A673 (cell line): ENCODE results near the gene ATP8B1.

Experiments
- CTCF ChIP-seq: fragments of 300-800, 200-600 bp; sonication (generic); conservative IDR thresholded peaks from 2 replicates; pipeline ENCODE4 v1.5.1; 2017; ENCODE audit warnings: low read depth, mild to moderate bottlenecking, antibody characterized with exemption, low read length, moderate library complexity, mixed read lengths
- EZH2 ChIP-seq: fragments of 200-600 bp; sonication (generic); IDR thresholded peaks from 2 replicates; pipeline ENCODE4 v1.6.1; 2017; ENCODE audit warnings: borderline replicate concordance, low read depth, mild to moderate bottlenecking, mixed read lengths, antibody characterized with exemption, low read length; ENCODE audit not compliant: poor library complexity, severe bottlenecking

GRCh38 chr18:57782049-57782448 is 21.1 kb downstream of the ATP8B1 start:
- TF ChIP-seq CTCF (no peak), EZH2 (no peak)
